Neural crest cell (in vitro differentiated cells): Measurements from ENCODE around the gene TAMM41. TPM values are rescaled to one million over a fixed set of nuclear protein-coding genes. Genes with fewer than 3 reads are reported as not detected.
A peak's percentile ranks its signal among the peaks of the same experiment; 100 is the strongest.

ENCODE experiments used
- DNase-seq: peaks from one replicate; pipeline ENCODE4 v3.0.0; 2021; ENCODE audit warnings: low read depth, mixed read lengths, low spot score
- H3K27ac Mint-ChIP-seq: one replicate; pipeline ENCODE4 v1.8.0; 2021; ENCODE audit warnings: mild to moderate bottlenecking, mixed read lengths; ENCODE audit not compliant: unreplicated experiment
- H3K27me3 Mint-ChIP-seq: 2 replicates; pipeline ENCODE4 v1.8.0; 2021; ENCODE audit warnings: low read depth, mild to moderate bottlenecking, mixed read lengths
- H3K36me3 Mint-ChIP-seq: 2 replicates; pipeline ENCODE4 v1.8.0; 2021; ENCODE audit warnings: low read depth, mild to moderate bottlenecking, mixed read lengths
- H3K4me1 Mint-ChIP-seq: 2 replicates; pipeline ENCODE4 v1.8.0; 2021; ENCODE audit warnings: mixed read lengths
- H3K4me3 Mint-ChIP-seq: one replicate; pipeline ENCODE4 v1.8.0; 2021; ENCODE audit warnings: mild to moderate bottlenecking, mixed read lengths
- H3K9me3 Mint-ChIP-seq: 2 replicates; pipeline ENCODE4 v1.8.0; 2021; ENCODE audit warnings: mixed read lengths
- CTCF ChIP-seq: fragments of 200-600 bp; sonication (generic); conservative IDR thresholded peaks from 2 replicates; pipeline ENCODE4 v1.5.0; 2021; ENCODE audit warnings: antibody characterized with exemption, mild to moderate bottlenecking
- total RNA-seq: library from RNA; stranded (reverse); gene quantifications from 2 replicates; pipeline ENCODE4 v1.2.1, GENCODE V29; 2021

TAMM41 gene
- total RNA-seq, 1 donor from 2014 or later, result 23.6 TPM

- no peak for DNase-seq
- Mint-ChIP-seq H3K9me3 (no peaks in the 10 kb centered on the region), H3K4me3 (no peak overlapping the region), H3K36me3 (peaks cover 8% of the 10 kb centered on the region), H3K4me1 (peaks cover 8% of the 10 kb centered on the region), H3K27ac (no peak overlapping the region), H3K27me3 (no peaks in the 10 kb centered on the region)
- peak; percentile 70 for TF ChIP-seq CTCF
Observed at GRCh38 chr3:11835028-11835639, 11.6 kb downstream of the TAMM41 start.

- peaks cover 8% of the 10 kb centered on the region for H3K4me1 Mint-ChIP-seq
- no peaks in the 10 kb centered on the region for H3K27me3 Mint-ChIP-seq
- H3K36me3 Mint-ChIP-seq, result no peaks in the 10 kb centered on the region
- H3K27ac Mint-ChIP-seq, result no peak overlapping the region
- TF ChIP-seq CTCF, result no peak
- H3K4me3 Mint-ChIP-seq, result no peak overlapping the region
- no peak for DNase-seq
- H3K9me3 Mint-ChIP-seq, result no peaks in the 10 kb centered on the region
Observed at GRCh38 chr3:11832981-11833905, 13.4 kb downstream of the TAMM41 start.

DNA sequence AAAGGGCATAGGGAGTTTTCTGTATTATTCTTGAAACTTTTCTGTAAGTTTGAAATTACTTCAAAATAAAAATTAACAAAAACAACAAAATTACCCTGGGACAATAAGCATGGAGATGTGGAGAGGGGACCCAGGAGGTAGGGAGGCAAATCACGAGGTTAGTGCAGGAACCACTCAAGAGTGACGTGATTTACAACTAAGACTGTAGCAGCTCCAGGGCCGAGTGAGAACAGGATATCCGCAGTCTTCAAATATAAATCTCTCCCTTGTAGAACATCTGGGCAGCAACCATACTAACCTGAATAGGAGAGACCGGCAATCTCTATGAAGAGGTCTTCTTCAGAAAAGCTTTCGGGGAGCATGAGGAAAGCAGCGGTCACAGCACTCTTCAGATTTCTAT is 17.3 kb downstream of the TAMM41 start:
- H3K9me3 Mint-ChIP-seq, result no peaks in the 10 kb centered on the region
- no peak overlapping the region for H3K27ac Mint-ChIP-seq
- no peak for DNase-seq
- no peak overlapping the region for H3K4me3 Mint-ChIP-seq
- peaks cover 8% of the 10 kb centered on the region for H3K4me1 Mint-ChIP-seq
- H3K36me3 Mint-ChIP-seq, result peaks cover 5% of the 10 kb centered on the region
- no peak for TF ChIP-seq CTCF
- no peaks in the 10 kb centered on the region for H3K27me3 Mint-ChIP-seq

DNA sequence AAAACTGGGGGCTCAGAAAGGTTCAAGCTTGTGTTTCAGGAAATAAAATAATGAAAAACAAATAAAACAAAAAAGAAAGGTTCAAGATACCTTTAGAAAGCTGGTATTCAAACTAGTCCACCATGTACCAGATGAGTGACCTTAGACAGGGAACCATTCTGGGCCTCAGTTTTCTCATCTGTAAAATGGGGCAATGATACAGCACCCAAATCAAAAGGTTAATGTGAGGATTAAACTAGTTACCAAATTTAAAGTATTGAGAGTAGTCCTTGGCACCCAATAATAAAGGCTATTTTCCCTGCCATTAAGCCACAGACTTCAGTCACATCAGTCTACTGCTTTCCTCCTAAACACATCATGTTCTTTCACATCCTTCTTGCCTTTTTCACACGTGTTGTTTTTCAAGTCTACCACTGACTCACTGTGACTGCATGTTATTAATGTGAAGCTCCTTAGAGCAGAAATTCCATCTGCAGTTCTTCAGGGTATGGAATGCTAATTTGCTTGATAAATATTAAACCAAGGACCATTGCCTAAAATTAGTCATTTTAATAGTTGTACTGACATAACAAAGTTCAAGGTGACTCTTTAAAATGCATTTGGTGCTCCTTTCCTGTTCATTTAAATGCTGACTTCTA is 19.9 kb downstream of the TAMM41 start:
- H3K27me3 Mint-ChIP-seq, result no peaks in the 10 kb centered on the region
- no peak overlapping the region for H3K4me3 Mint-ChIP-seq
- no peaks in the 10 kb centered on the region for H3K9me3 Mint-ChIP-seq
- no peaks in the 10 kb centered on the region for H3K4me1 Mint-ChIP-seq
- TF ChIP-seq CTCF, result no peak
- no peak for DNase-seq
- H3K36me3 Mint-ChIP-seq, result peaks cover 7% of the 10 kb centered on the region
- H3K27ac Mint-ChIP-seq, result peak overlapping the region; percentile 27

GRCh38 chr3:11825301-11825700 is 21.4 kb downstream of the TAMM41 start:
- Mint-ChIP-seq H3K27me3 (no peaks in the 10 kb centered on the region), H3K4me3 (no peak overlapping the region), H3K4me1 (no peaks in the 10 kb centered on the region), H3K27ac (no peak overlapping the region), H3K9me3 (no peaks in the 10 kb centered on the region), H3K36me3 (peaks cover 10% of the 10 kb centered on the region)
- DNase-seq, result no peak
- TF ChIP-seq CTCF, result no peak
